Retina (tissue), 1 donor: ENCODE results near the gene ASNSD1.
A peak's percentile ranks its signal among the peaks of the same experiment; 100 is the strongest.
"Not testable (repeated sequence)": the region's sequence is repeated elsewhere in the genome, so short reads cannot be mapped to it uniquely, and the experiment has no call there.

Source experiments
- DNase-seq: peaks from one replicate; pipeline ENCODE4 v3.0.0-alpha.2; 2016

ASNSD1 gene

GRCh38 chr2:189648846-189649509, 12.3 kb upstream of the ASNSD1 start:
- DNase-seq: no peak

- DNase-seq: no peak
These were observed 10.0 kb upstream of the ASNSD1 start for GRCh38 chr2:189651284-189651683.

GRCh38 chr2:189653464-189653863, 7.8 kb upstream of the ASNSD1 start:
- not testable (repeated sequence) for DNase-seq

GRCh38 chr2:189654641-189655040, 6.6 kb upstream of the ASNSD1 start:
- DNase-seq: no peak

GRCh38 chr2:189657867-189658266, 3.4 kb upstream of the ASNSD1 start:
- DNase-seq: no peak

GRCh38 chr2:189658306-189659212, 2.7 kb upstream of the ASNSD1 start:
- DNase-seq: no peak

- no peak for DNase-seq
These were observed 1.5 kb upstream of the ASNSD1 start for GRCh38 chr2:189659734-189660133.

- no peak for DNase-seq
These were observed 484 bp upstream of the ASNSD1 start for GRCh38 chr2:189660803-189661147.

- no peak for DNase-seq
These were observed 680 bp downstream of the ASNSD1 start for GRCh38 chr2:189661957-189662321.

- DNase-seq: no peak
These were observed 1.5 kb downstream of the ASNSD1 start for GRCh38 chr2:189662669-189663226.

- not testable (repeated sequence) for DNase-seq
These were observed 2.1 kb downstream of the ASNSD1 start for GRCh38 chr2:189663319-189663718.

- DNase-seq: no peak
These were observed 8.7 kb downstream of the ASNSD1 start for GRCh38 chr2:189669913-189670312.

GRCh38 chr2:189673661-189674373, 12.6 kb downstream of the ASNSD1 start:
- no peak for DNase-seq

GRCh38 chr2:189674374-189675112, 13.3 kb downstream of the ASNSD1 start, which contains the start of gene ANKAR:
TSS of gene ANKAR (plus strand) at chr2:189674670. CDS start at chr2:189676491, 1,821 bp downstream.
- DNase-seq: peak; percentile 94

- DNase-seq: no peak
These were observed 15.2 kb downstream of the ASNSD1 start for GRCh38 chr2:189676471-189676870.

- no peak for DNase-seq
These were observed 18.0 kb downstream of the ASNSD1 start for GRCh38 chr2:189679226-189679625.

- DNase-seq: no peak
These were observed 19.9 kb downstream of the ASNSD1 start for GRCh38 chr2:189681203-189681602.

- no peak for DNase-seq
These were observed 20.6 kb downstream of the ASNSD1 start for GRCh38 chr2:189681903-189682302.

- DNase-seq: no peak
These were observed 22.1 kb downstream of the ASNSD1 start for GRCh38 chr2:189683348-189683747.

GRCh38 chr2:189684811-189685210, 23.6 kb downstream of the ASNSD1 start:
- no peak for DNase-seq

GRCh38 chr2:189685540-189686229, 24.4 kb downstream of the ASNSD1 start:
- no peak for DNase-seq

- DNase-seq: not testable (repeated sequence)
These were observed 26.5 kb downstream of the ASNSD1 start for GRCh38 chr2:189687796-189688195.
